ENCODE measurements around the gene CNTNAP2. TPM values are rescaled to one million over a fixed set of nuclear protein-coding genes. Genes with fewer than 3 reads are reported as not detected.
A peak's percentile ranks its signal among the peaks of the same experiment; 100 is the strongest.

The CNTNAP2 gene
- total and polyA plus RNA-seq, 4 donors: 41.3 to 127 (median 67.8) TPM

- no peak overlapping the region for H3K4me3 ChIP-seq (ENCODE audit: low read depth, low read length)
- H3K9me3 ChIP-seq (ENCODE audit: control insufficient read depth, insufficient read depth, low read length): no peaks in the 10 kb centered on the region
- no peaks in the 10 kb centered on the region for H3K27me3 ChIP-seq (ENCODE audit: control insufficient read depth, insufficient read depth, low read length)
- WGBS (ENCODE audit: insufficient coverage): 77% methylated on average over 2 of the region's 3 CpGs
- H3K36me3 ChIP-seq (ENCODE audit: control insufficient read depth, insufficient read depth, low read length): no peaks in the 10 kb centered on the region
- no peak overlapping the region for H3K27ac ChIP-seq (ENCODE audit: low read depth, low read length)
- H3K4me1 ChIP-seq (ENCODE audit: control insufficient read depth, insufficient read depth, low read length): no peaks in the 10 kb centered on the region
- no peak for DNase-seq (ENCODE audit: low read depth in 4 of 6, low spot score in 6 of 6)
These were observed 2085.4 kb downstream of the CNTNAP2 start for GRCh38 chr7:148201992-148202391.

- WGBS (ENCODE audit: insufficient coverage): 85% methylated on average over 4 of the region's 9 CpGs
- H3K9me3 ChIP-seq (ENCODE audit: control insufficient read depth, insufficient read depth, low read length): no peaks in the 10 kb centered on the region
These were observed 2088.2 kb downstream of the CNTNAP2 start for GRCh38 chr7:148204639-148205304.

GRCh38 chr7:148209643-148210190, 2093.1 kb downstream of the CNTNAP2 start:
- H3K27ac ChIP-seq (ENCODE audit: low read depth, low read length): no peak overlapping the region
- H3K4me3 ChIP-seq (ENCODE audit: low read depth, low read length): no peak overlapping the region
- H3K36me3 ChIP-seq (ENCODE audit: control insufficient read depth, insufficient read depth, low read length): no peaks in the 10 kb centered on the region
- WGBS (ENCODE audit: insufficient coverage): 88% methylated on average over 5 of the region's 6 CpGs
- H3K9me3 ChIP-seq (ENCODE audit: control insufficient read depth, insufficient read depth, low read length): no peaks in the 10 kb centered on the region
- no peaks in the 10 kb centered on the region for H3K27me3 ChIP-seq (ENCODE audit: control insufficient read depth, insufficient read depth, low read length)
- no peaks in the 10 kb centered on the region for H3K4me1 ChIP-seq (ENCODE audit: control insufficient read depth, insufficient read depth, low read length)
- DNase-seq (ENCODE audit: low read depth in 4 of 6, low spot score in 6 of 6): no peak

More at GRCh38 chr7:148204639-148205304, 2088.2 kb downstream of the CNTNAP2 start:
- Histone ChIP-seq H3K36me3 (ENCODE audit: control insufficient read depth, insufficient read depth, low read length) (no peaks in the 10 kb centered on the region), H3K4me1 (ENCODE audit: control insufficient read depth, insufficient read depth, low read length) (no peaks in the 10 kb centered on the region), H3K27ac (ENCODE audit: low read depth, low read length) (no peak overlapping the region), H3K27me3 (ENCODE audit: control insufficient read depth, insufficient read depth, low read length) (no peaks in the 10 kb centered on the region), H3K4me3 (ENCODE audit: low read depth, low read length) (no peak overlapping the region)
- DNase-seq (ENCODE audit: low read depth in 4 of 6, low spot score in 6 of 6): no peak

- Histone ChIP-seq H3K27me3 (ENCODE audit: control insufficient read depth, insufficient read depth, low read length) (no peaks in the 10 kb centered on the region), H3K4me3 (ENCODE audit: low read depth, low read length) (no peak overlapping the region), H3K27ac (ENCODE audit: low read depth, low read length) (no peak overlapping the region), H3K4me1 (ENCODE audit: control insufficient read depth, insufficient read depth, low read length) (no peaks in the 10 kb centered on the region), H3K9me3 (ENCODE audit: control insufficient read depth, insufficient read depth, low read length) (no peaks in the 10 kb centered on the region), H3K36me3 (ENCODE audit: control insufficient read depth, insufficient read depth, low read length) (no peaks in the 10 kb centered on the region)
- WGBS (ENCODE audit: insufficient coverage): 100% methylated on average over 2 of the region's 3 CpGs
- DNase-seq (ENCODE audit: low read depth in 4 of 6, low spot score in 6 of 6): peak in 1 of 6 donors; percentile 58
These were observed 2094.3 kb downstream of the CNTNAP2 start for GRCh38 chr7:148210804-148211325.

- H3K9me3 ChIP-seq (ENCODE audit: control insufficient read depth, insufficient read depth, low read length): no peaks in the 10 kb centered on the region
- no peaks in the 10 kb centered on the region for H3K4me1 ChIP-seq (ENCODE audit: control insufficient read depth, insufficient read depth, low read length)
- H3K36me3 ChIP-seq (ENCODE audit: control insufficient read depth, insufficient read depth, low read length): no peaks in the 10 kb centered on the region
- no peak overlapping the region for H3K4me3 ChIP-seq (ENCODE audit: low read depth, low read length)
- H3K27ac ChIP-seq (ENCODE audit: low read depth, low read length): no peak overlapping the region
- DNase-seq (ENCODE audit: low read depth in 4 of 6, low spot score in 6 of 6): peak in 1 of 6 donors; percentile 78
- no peaks in the 10 kb centered on the region for H3K27me3 ChIP-seq (ENCODE audit: control insufficient read depth, insufficient read depth, low read length)
These were observed 2095.1 kb downstream of the CNTNAP2 start for GRCh38 chr7:148211740-148212151.

GRCh38 chr7:148212731-148213130, 2096.1 kb downstream of the CNTNAP2 start:
- H3K4me1 ChIP-seq (ENCODE audit: control insufficient read depth, insufficient read depth, low read length): no peaks in the 10 kb centered on the region
- peak in 1 of 6 donors; percentile 55 for DNase-seq (ENCODE audit: low read depth in 4 of 6, low spot score in 6 of 6)
- H3K27me3 ChIP-seq (ENCODE audit: control insufficient read depth, insufficient read depth, low read length): no peaks in the 10 kb centered on the region
- no peak overlapping the region for H3K4me3 ChIP-seq (ENCODE audit: low read depth, low read length)
- no peaks in the 10 kb centered on the region for H3K9me3 ChIP-seq (ENCODE audit: control insufficient read depth, insufficient read depth, low read length)
- WGBS (ENCODE audit: insufficient coverage): 74% methylated on average over 3 of the region's 3 CpGs
- no peaks in the 10 kb centered on the region for H3K36me3 ChIP-seq (ENCODE audit: control insufficient read depth, insufficient read depth, low read length)
- H3K27ac ChIP-seq (ENCODE audit: low read depth, low read length): no peak overlapping the region

- Histone ChIP-seq H3K9me3 (ENCODE audit: control insufficient read depth, insufficient read depth, low read length) (no peaks in the 10 kb centered on the region), H3K4me1 (ENCODE audit: control insufficient read depth, insufficient read depth, low read length) (no peaks in the 10 kb centered on the region), H3K4me3 (ENCODE audit: low read depth, low read length) (no peak overlapping the region), H3K27ac (ENCODE audit: low read depth, low read length) (no peak overlapping the region), H3K36me3 (ENCODE audit: control insufficient read depth, insufficient read depth, low read length) (no peaks in the 10 kb centered on the region), H3K27me3 (ENCODE audit: control insufficient read depth, insufficient read depth, low read length) (no peaks in the 10 kb centered on the region)
- DNase-seq (ENCODE audit: low read depth in 4 of 6, low spot score in 6 of 6): no peak
- WGBS (ENCODE audit: insufficient coverage): no CpG with 5 or more reads among the region's 4 CpGs
These were observed 2097.5 kb downstream of the CNTNAP2 start for GRCh38 chr7:148214101-148214500.

GRCh38 chr7:148218603-148219002, 2102.0 kb downstream of the CNTNAP2 start:
- DNase-seq (ENCODE audit: low read depth in 4 of 6, low spot score in 6 of 6): no peak
- Histone ChIP-seq H3K27ac (ENCODE audit: low read depth, low read length) (no peak overlapping the region), H3K4me1 (ENCODE audit: control insufficient read depth, insufficient read depth, low read length) (no peaks in the 10 kb centered on the region), H3K36me3 (ENCODE audit: control insufficient read depth, insufficient read depth, low read length) (no peaks in the 10 kb centered on the region), H3K27me3 (ENCODE audit: control insufficient read depth, insufficient read depth, low read length) (no peaks in the 10 kb centered on the region), H3K9me3 (ENCODE audit: control insufficient read depth, insufficient read depth, low read length) (no peaks in the 10 kb centered on the region), H3K4me3 (ENCODE audit: low read depth, low read length) (no peak overlapping the region)
- WGBS (ENCODE audit: insufficient coverage): 94% methylated on average over 4 of the region's 4 CpGs

- no peak overlapping the region for H3K27ac ChIP-seq (ENCODE audit: low read depth, low read length)
- WGBS (ENCODE audit: insufficient coverage): 56% methylated on average over 3 of the region's 5 CpGs
These were observed 2106.1 kb downstream of the CNTNAP2 start for GRCh38 chr7:148222721-148223120.

GRCh38 chr7:148223160-148223559, 2106.6 kb downstream of the CNTNAP2 start:
- peak in 1 of 6 donors; percentile 66 for DNase-seq (ENCODE audit: low read depth in 4 of 6, low spot score in 6 of 6)
- H3K4me3 ChIP-seq (ENCODE audit: low read depth, low read length): no peak overlapping the region
- H3K9me3 ChIP-seq (ENCODE audit: control insufficient read depth, insufficient read depth, low read length): no peaks in the 10 kb centered on the region
- H3K36me3 ChIP-seq (ENCODE audit: control insufficient read depth, insufficient read depth, low read length): no peaks in the 10 kb centered on the region
- H3K27ac ChIP-seq (ENCODE audit: low read depth, low read length): no peak overlapping the region
- H3K4me1 ChIP-seq (ENCODE audit: control insufficient read depth, insufficient read depth, low read length): peaks cover 9% of the 10 kb centered on the region
- no peaks in the 10 kb centered on the region for H3K27me3 ChIP-seq (ENCODE audit: control insufficient read depth, insufficient read depth, low read length)
- WGBS (ENCODE audit: insufficient coverage): no CpG with 5 or more reads among the region's 1 CpG

More at GRCh38 chr7:148222721-148223120, 2106.1 kb downstream of the CNTNAP2 start:
- Histone ChIP-seq H3K4me3 (ENCODE audit: low read depth, low read length) (no peak overlapping the region), H3K36me3 (ENCODE audit: control insufficient read depth, insufficient read depth, low read length) (no peaks in the 10 kb centered on the region), H3K9me3 (ENCODE audit: control insufficient read depth, insufficient read depth, low read length) (no peaks in the 10 kb centered on the region), H3K4me1 (ENCODE audit: control insufficient read depth, insufficient read depth, low read length) (peaks cover 9% of the 10 kb centered on the region), H3K27me3 (ENCODE audit: control insufficient read depth, insufficient read depth, low read length) (no peaks in the 10 kb centered on the region)
- DNase-seq (ENCODE audit: low read depth in 4 of 6, low spot score in 6 of 6): no peak
